HL-60 (cell line): ENCODE measurements around the gene RFTN1.

Experiments
- DNase-seq, 2 experiments: peaks; one replicate each; pipeline ENCODE4 v3.0.0-alpha.2; 2010 to 2020; ENCODE audit warnings: low read depth in 1 of 2, low spot score in 1 of 2
- H3K27ac ChIP-seq: fragments of 250-450 bp; sonication (Bioruptor Pico); replicated peaks from 2 replicates; pipeline ENCODE4 v1.5.1; 2020; ENCODE audit warnings: mild to moderate bottlenecking, moderate library complexity
- H3K27me3 ChIP-seq: fragments of 250-450 bp; sonication (Bioruptor Pico); 2 replicates; pipeline ENCODE4 v1.5.1; 2021; ENCODE audit warnings: mild to moderate bottlenecking, moderate library complexity; ENCODE audit not compliant: insufficient read depth, poor library complexity, severe bottlenecking
- H3K4me3 ChIP-seq: replicated peaks from 2 replicates; pipeline ENCODE4 v1.5.1; 2011; ENCODE audit warnings: mild to moderate bottlenecking, control low read depth, low read length; ENCODE audit not compliant: insufficient read depth
- CTCF ChIP-seq: IDR thresholded peaks from one replicate; pipeline ENCODE4 v1.5.1; 2011; ENCODE audit warnings: low read length, control low read depth, inconsistent platforms; ENCODE audit not compliant: insufficient read depth
- GABPA ChIP-seq: IDR thresholded peaks from 2 replicates; pipeline ENCODE4 v1.6.1; 2012; ENCODE audit warnings: low read depth
- POLR2AphosphoS5 ChIP-seq: IDR thresholded peaks from 2 replicates; pipeline ENCODE4 v1.6.1; 2012; ENCODE audit warnings: low read depth
- REST ChIP-seq: IDR thresholded peaks from 2 replicates; pipeline ENCODE4 v1.6.1; 2012; ENCODE audit warnings: low read depth; ENCODE audit not compliant: insufficient replicate concordance
- SPI1 ChIP-seq: IDR thresholded peaks from 2 replicates; pipeline ENCODE4 v1.6.1; 2012; ENCODE audit warnings: low read depth, mild to moderate bottlenecking, borderline replicate concordance

The RFTN1 gene

GRCh38 chr3:16303037-16303575 lies 210.4 kb downstream of the RFTN1 start:
- no peak overlapping the region for H3K4me3 ChIP-seq
- no peak for TF ChIP-seq GABPA
- no peak for TF ChIP-seq SPI1
- no peak for TF ChIP-seq POLR2AphosphoS5
- no peak for TF ChIP-seq CTCF
- no peak for TF ChIP-seq REST
- no peak for DNase-seq
- no peak overlapping the region for H3K27ac ChIP-seq
- H3K27me3 ChIP-seq: no peaks in the 10 kb centered on the region

GRCh38 chr3:16302082-16302631 lies 211.3 kb downstream of the RFTN1 start:
- DNase-seq: no peak
- TF ChIP-seq GABPA: no peak
- no peak for TF ChIP-seq REST
- no peak for TF ChIP-seq CTCF
- TF ChIP-seq SPI1: no peak
- no peak for TF ChIP-seq POLR2AphosphoS5
- Histone ChIP-seq H3K27ac (no peak overlapping the region), H3K27me3 (no peaks in the 10 kb centered on the region), H3K4me3 (no peak overlapping the region)

- no peaks in the 10 kb centered on the region for H3K27me3 ChIP-seq
- H3K4me3 ChIP-seq: no peak overlapping the region
- TF ChIP-seq POLR2AphosphoS5 (no peak), SPI1 (no peak), GABPA (no peak), REST (no peak), CTCF (no peak)
- DNase-seq: no peak
- H3K27ac ChIP-seq: no peak overlapping the region
These were observed 212.0 kb downstream of the RFTN1 start for GRCh38 chr3:16301507-16301906.
